ENCODE results near the gene C21orf58.
A peak's percentile ranks its signal among the peaks of the same experiment; 100 is the strongest.

DNA sequence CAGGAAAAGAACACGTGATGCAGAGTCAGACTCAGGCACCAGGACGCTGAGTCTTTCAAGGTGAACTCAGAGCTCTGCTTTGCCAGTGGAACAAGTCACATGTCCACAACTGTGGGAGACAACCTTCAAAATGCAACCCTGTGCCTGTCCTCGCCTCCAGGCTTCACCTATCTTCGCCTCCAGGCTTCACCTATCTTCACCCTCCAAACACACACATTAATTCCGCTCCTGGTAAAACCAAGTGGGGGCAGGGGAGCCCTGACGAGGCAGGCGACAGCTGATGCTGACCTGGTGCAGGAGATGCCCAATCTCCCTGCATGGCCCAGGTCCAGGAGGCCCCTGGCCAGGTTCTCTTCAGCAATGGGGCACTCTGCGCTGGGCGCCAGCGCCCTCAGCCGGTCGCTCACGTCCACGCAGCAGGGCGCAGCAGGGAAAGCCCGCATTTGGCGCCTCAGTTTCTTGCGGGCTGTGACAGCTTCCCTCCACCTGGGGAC, 67.1 kb downstream of the C21orf58 start:
- TF ChIP-seq, protein P1, sequence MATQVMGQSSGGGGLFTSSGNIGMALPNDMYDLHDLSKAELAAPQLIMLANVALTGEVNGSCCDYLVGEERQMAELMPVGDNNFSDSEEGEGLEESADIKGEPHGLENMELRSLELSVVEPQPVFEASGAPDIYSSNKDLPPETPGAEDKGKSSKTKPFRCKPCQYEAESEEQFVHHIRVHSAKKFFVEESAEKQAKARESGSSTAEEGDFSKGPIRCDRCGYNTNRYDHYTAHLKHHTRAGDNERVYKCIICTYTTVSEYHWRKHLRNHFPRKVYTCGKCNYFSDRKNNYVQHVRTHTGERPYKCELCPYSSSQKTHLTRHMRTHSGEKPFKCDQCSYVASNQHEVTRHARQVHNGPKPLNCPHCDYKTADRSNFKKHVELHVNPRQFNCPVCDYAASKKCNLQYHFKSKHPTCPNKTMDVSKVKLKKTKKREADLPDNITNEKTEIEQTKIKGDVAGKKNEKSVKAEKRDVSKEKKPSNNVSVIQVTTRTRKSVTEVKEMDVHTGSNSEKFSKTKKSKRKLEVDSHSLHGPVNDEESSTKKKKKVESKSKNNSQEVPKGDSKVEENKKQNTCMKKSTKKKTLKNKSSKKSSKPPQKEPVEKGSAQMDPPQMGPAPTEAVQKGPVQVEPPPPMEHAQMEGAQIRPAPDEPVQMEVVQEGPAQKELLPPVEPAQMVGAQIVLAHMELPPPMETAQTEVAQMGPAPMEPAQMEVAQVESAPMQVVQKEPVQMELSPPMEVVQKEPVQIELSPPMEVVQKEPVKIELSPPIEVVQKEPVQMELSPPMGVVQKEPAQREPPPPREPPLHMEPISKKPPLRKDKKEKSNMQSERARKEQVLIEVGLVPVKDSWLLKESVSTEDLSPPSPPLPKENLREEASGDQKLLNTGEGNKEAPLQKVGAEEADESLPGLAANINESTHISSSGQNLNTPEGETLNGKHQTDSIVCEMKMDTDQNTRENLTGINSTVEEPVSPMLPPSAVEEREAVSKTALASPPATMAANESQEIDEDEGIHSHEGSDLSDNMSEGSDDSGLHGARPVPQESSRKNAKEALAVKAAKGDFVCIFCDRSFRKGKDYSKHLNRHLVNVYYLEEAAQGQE (IDR thresholded peaks at IDR 0.05; ENCODE audit: unreplicated experiment): no peak
- TF ChIP-seq EZH2 (IDR thresholded peaks at IDR 0.05; ENCODE audit: low read depth, unreplicated experiment) (no peak), JUNB (IDR thresholded peaks at IDR 0.05; ENCODE audit: unreplicated experiment) (no peak), POLR2AphosphoS5 (IDR thresholded peaks at IDR 0.05; ENCODE audit: low read depth) (no peak), EZH2phosphoT487 (IDR thresholded peaks at IDR 0.05; ENCODE audit: unreplicated experiment) (no peak), CREB1 (CRISPR knock-in tag; IDR thresholded peaks at IDR 0.05; ENCODE audit: low read depth) (no peak), ZNF331 (CRISPR knock-in tag; IDR thresholded peaks at IDR 0.05; ENCODE audit: low read depth) (no peak)
- TF ChIP-seq, protein P2, sequence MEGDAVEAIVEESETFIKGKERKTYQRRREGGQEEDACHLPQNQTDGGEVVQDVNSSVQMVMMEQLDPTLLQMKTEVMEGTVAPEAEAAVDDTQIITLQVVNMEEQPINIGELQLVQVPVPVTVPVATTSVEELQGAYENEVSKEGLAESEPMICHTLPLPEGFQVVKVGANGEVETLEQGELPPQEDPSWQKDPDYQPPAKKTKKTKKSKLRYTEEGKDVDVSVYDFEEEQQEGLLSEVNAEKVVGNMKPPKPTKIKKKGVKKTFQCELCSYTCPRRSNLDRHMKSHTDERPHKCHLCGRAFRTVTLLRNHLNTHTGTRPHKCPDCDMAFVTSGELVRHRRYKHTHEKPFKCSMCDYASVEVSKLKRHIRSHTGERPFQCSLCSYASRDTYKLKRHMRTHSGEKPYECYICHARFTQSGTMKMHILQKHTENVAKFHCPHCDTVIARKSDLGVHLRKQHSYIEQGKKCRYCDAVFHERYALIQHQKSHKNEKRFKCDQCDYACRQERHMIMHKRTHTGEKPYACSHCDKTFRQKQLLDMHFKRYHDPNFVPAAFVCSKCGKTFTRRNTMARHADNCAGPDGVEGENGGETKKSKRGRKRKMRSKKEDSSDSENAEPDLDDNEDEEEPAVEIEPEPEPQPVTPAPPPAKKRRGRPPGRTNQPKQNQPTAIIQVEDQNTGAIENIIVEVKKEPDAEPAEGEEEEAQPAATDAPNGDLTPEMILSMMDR (conservative IDR thresholded peaks at IDR 0.05; ENCODE audit: low read depth in 2 of 2): peak; percentile 18 to 50; a peak in 2 of 4 replicates

Measured in GM23338 (cell line).